Measurements from ENCODE around the gene SFMBT2.
"Not testable (repeated sequence)": the region's sequence is repeated elsewhere in the genome, so short reads cannot be mapped to it uniquely, and the experiment has no call there.

Gene SFMBT2

GRCh38 chr10:7225133-7225532 lies 185.7 kb downstream of the SFMBT2 start:
- DNase-seq (ENCODE audit: low spot score) = no peak

GRCh38 chr10:7218968-7219367 lies 191.9 kb downstream of the SFMBT2 start:
- no peak for DNase-seq (ENCODE audit: low spot score)

- not testable (repeated sequence) for DNase-seq (ENCODE audit: low spot score)
These were observed 198.1 kb downstream of the SFMBT2 start for GRCh38 chr10:7212696-7213095.

- no peak for DNase-seq (ENCODE audit: low spot score)
These were observed 198.8 kb downstream of the SFMBT2 start for GRCh38 chr10:7211857-7212577.

GRCh38 chr10:7210516-7210915 lies 200.3 kb downstream of the SFMBT2 start:
- no peak for DNase-seq (ENCODE audit: low spot score)

GRCh38 chr10:7209458-7209857 lies 201.4 kb downstream of the SFMBT2 start:
- no peak for DNase-seq (ENCODE audit: low spot score)

- no peak for DNase-seq (ENCODE audit: low spot score)
These were observed 204.3 kb downstream of the SFMBT2 start for GRCh38 chr10:7206412-7207100.

GRCh38 chr10:7205656-7206055 lies 205.2 kb downstream of the SFMBT2 start:
- DNase-seq (ENCODE audit: low spot score) = peak; percentile 89

- no peak for DNase-seq (ENCODE audit: low spot score)
These were observed 208.0 kb downstream of the SFMBT2 start for GRCh38 chr10:7202793-7203355.

GRCh38 chr10:7199152-7199760 lies 211.6 kb downstream of the SFMBT2 start:
- no peak for DNase-seq (ENCODE audit: low spot score)

- no peak for DNase-seq (ENCODE audit: low spot score)
These were observed 214.6 kb downstream of the SFMBT2 start for GRCh38 chr10:7196284-7196683.

GRCh38 chr10:7195118-7195517 lies 215.7 kb downstream of the SFMBT2 start:
- DNase-seq (ENCODE audit: low spot score) = no peak

GRCh38 chr10:7194571-7194970 lies 216.3 kb downstream of the SFMBT2 start:
- no peak for DNase-seq (ENCODE audit: low spot score)

GRCh38 chr10:7193369-7193768 lies 217.5 kb downstream of the SFMBT2 start:
- no peak for DNase-seq (ENCODE audit: low spot score)

GRCh38 chr10:7192831-7193361 lies 217.9 kb downstream of the SFMBT2 start:
- DNase-seq (ENCODE audit: low spot score) = no peak

GRCh38 chr10:7192061-7192460 lies 218.8 kb downstream of the SFMBT2 start:
- no peak for DNase-seq (ENCODE audit: low spot score)

GRCh38 chr10:7190772-7191171 lies 220.1 kb downstream of the SFMBT2 start:
- not testable (repeated sequence) for DNase-seq (ENCODE audit: low spot score)

- no peak for DNase-seq (ENCODE audit: low spot score)
These were observed 220.9 kb downstream of the SFMBT2 start for GRCh38 chr10:7189909-7190308.

- DNase-seq (ENCODE audit: low spot score) = no peak
These were observed 222.3 kb downstream of the SFMBT2 start for GRCh38 chr10:7188456-7189050.

- DNase-seq (ENCODE audit: low spot score) = no peak
These were observed 224.3 kb downstream of the SFMBT2 start for GRCh38 chr10:7186387-7187018.

GRCh38 chr10:7185367-7185690 lies 225.5 kb downstream of the SFMBT2 start:
- no peak for DNase-seq (ENCODE audit: low spot score)

Data from pons (tissue), 1 donor.